Neuronal stem cell (in vitro differentiated cells): Measurements from ENCODE around the gene MYO16.

Experiments
- DNase-seq: peaks from one replicate; pipeline ENCODE4 v3.0.0-alpha.2; 2013; ENCODE audit warnings: low spot score
- H2AFZ ChIP-seq: one replicate; pipeline ENCODE4 v1.6.1; 2013; ENCODE audit warnings: mild to moderate bottlenecking, low read length, inconsistent platforms
- H2AK5ac ChIP-seq: 2 replicates; pipeline ENCODE4 v1.6.1; 2013; ENCODE audit warnings: low read depth, mild to moderate bottlenecking, inconsistent platforms, low read length, moderate library complexity, mixed read lengths
- H2BK120ac ChIP-seq: 2 replicates; pipeline ENCODE4 v1.6.1; 2013; ENCODE audit warnings: low read depth, mild to moderate bottlenecking, inconsistent platforms, low read length, moderate library complexity, mixed read lengths
- H2BK12ac ChIP-seq: one replicate; pipeline ENCODE4 v1.6.1; 2013; ENCODE audit warnings: low read length, inconsistent platforms
- H2BK15ac ChIP-seq: 2 replicates; pipeline ENCODE4 v1.6.1; 2013; ENCODE audit warnings: mild to moderate bottlenecking, low read length, inconsistent platforms, mixed read lengths
- H2BK5ac ChIP-seq: one replicate; pipeline ENCODE4 v1.6.1; 2013; ENCODE audit warnings: inconsistent platforms, mild to moderate bottlenecking, low read length, moderate library complexity
- H3K14ac ChIP-seq: one replicate; pipeline ENCODE4 v1.6.1; 2013; ENCODE audit warnings: low read length, inconsistent platforms
- H3K18ac ChIP-seq: 2 replicates; pipeline ENCODE4 v1.6.1; 2013; ENCODE audit warnings: low read length, inconsistent platforms
- H3K23ac ChIP-seq: 2 replicates; pipeline ENCODE4 v1.6.1; 2013; ENCODE audit warnings: low read depth, mild to moderate bottlenecking, mixed read lengths, low read length, inconsistent platforms; ENCODE audit not compliant: poor library complexity
- H3K27ac ChIP-seq: replicated peaks from 3 replicates; pipeline ENCODE4 v1.5.1; 2013; ENCODE audit warnings: low read length, inconsistent platforms
- H3K27me3 ChIP-seq, 3 experiments: 2 replicates each; pipeline ENCODE4 v1.6.1; 2013; ENCODE audit warnings: low read length in 3 of 3, mild to moderate bottlenecking in 2 of 3, inconsistent platforms in 1 of 3, low read depth in 1 of 3, mixed read lengths in 1 of 3, moderate library complexity in 1 of 3; ENCODE audit not compliant: control insufficient read depth in 3 of 3, insufficient read depth in 3 of 3
- H3K36me3 ChIP-seq, 2 donors: replicated peaks in 1 of 2; 2 replicates each; pipeline ENCODE4 v1.6.1; 2013; ENCODE audit warnings: low read length in 2 of 2; ENCODE audit not compliant: control insufficient read depth in 2 of 2, insufficient read depth in 2 of 2
- H3K4ac ChIP-seq: 2 replicates; pipeline ENCODE4 v1.6.1; 2013; ENCODE audit warnings: inconsistent platforms, mild to moderate bottlenecking, low read length, moderate library complexity
- H3K4me1 ChIP-seq, 2 donors: 1 replicate in 1 of 2; 2 replicates in 1 of 2; pipeline ENCODE4 v1.6.1; 2013; ENCODE audit warnings: low read length in 2 of 2, low read depth in 1 of 2; ENCODE audit not compliant: control insufficient read depth in 2 of 2, insufficient read depth in 1 of 2
- H3K4me2 ChIP-seq: one replicate; pipeline ENCODE4 v1.6.1; 2013; ENCODE audit warnings: mild to moderate bottlenecking, low read length, inconsistent platforms; ENCODE audit not compliant: insufficient read depth, poor library complexity, severe bottlenecking
- H3K4me3 ChIP-seq, 2 donors: 2 replicates each; pipeline ENCODE4 v1.5.1; 2013; ENCODE audit warnings: low read length in 2 of 2, mild to moderate bottlenecking in 2 of 2, inconsistent platforms in 1 of 2, moderate library complexity in 1 of 2
- H3K79me1 ChIP-seq: one replicate; pipeline ENCODE4 v1.6.1; 2013; ENCODE audit warnings: low read depth, mild to moderate bottlenecking, inconsistent platforms, low read length, moderate library complexity
- H3K9ac ChIP-seq: one replicate; pipeline ENCODE4 v1.6.1; 2013; ENCODE audit warnings: mild to moderate bottlenecking, low read depth, low read length, inconsistent platforms; ENCODE audit not compliant: poor library complexity
- H3K9me3 ChIP-seq, 2 donors: replicated peaks in 1 of 2; 2 replicates each; pipeline versions ENCODE3 to v1.6.1; 2013; ENCODE audit warnings: low read length in 2 of 2, mild to moderate bottlenecking in 2 of 2, inconsistent platforms in 1 of 2, low read depth in 1 of 2, mixed read lengths in 1 of 2, moderate library complexity in 1 of 2; ENCODE audit not compliant: control insufficient read depth in 2 of 2, insufficient read depth in 1 of 2
- H4K8ac ChIP-seq: one replicate; pipeline ENCODE4 v1.6.1; 2013; ENCODE audit warnings: low read depth, mild to moderate bottlenecking, inconsistent platforms, low read length, moderate library complexity
- H4K91ac ChIP-seq: one replicate; pipeline ENCODE4 v1.6.1; 2013; ENCODE audit warnings: low read length, low read depth, mild to moderate bottlenecking, inconsistent platforms; ENCODE audit not compliant: poor library complexity
- WGBS, 2 donors: extraction: QIAGEN DNeasy Blood & Tissue Kit; methylation state at CpG; one replicate each; pipeline ENCODE4 v1.1.7; 2013; ENCODE audit warnings: missing lambda C conversion rate in 2 of 2, mixed read lengths in 1 of 2; ENCODE audit not compliant: insufficient read length in 2 of 2, insufficient replicate concordance in 1 of 2; ENCODE audit errors: extremely low coverage in 2 of 2; 5-methylcytosine and 5-hydroxymethylcytosine counted together

The MYO16 gene

DNA sequence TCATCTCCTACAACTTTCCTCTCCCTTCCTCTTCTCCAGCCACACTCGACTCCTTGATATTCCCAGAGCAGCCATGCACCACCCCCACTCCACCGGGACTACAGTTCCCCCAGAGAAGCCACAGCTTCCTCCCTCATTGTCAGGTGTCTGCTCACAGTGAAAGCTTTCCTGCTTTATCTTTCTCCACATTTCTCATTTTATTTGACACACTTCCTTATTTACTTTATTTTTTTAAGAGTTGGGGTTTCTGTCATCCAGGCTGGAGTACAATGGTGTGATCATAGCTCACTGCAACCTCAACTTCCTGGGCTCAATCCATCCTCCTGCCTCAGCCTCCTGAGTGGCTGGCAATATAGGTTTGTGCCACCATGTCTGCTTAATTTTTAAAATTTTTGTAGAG is 464.6 kb downstream of the MYO16 start:
- H2AK5ac ChIP-seq = no peak overlapping the region
- no peak overlapping the region for H4K91ac ChIP-seq

DNA sequence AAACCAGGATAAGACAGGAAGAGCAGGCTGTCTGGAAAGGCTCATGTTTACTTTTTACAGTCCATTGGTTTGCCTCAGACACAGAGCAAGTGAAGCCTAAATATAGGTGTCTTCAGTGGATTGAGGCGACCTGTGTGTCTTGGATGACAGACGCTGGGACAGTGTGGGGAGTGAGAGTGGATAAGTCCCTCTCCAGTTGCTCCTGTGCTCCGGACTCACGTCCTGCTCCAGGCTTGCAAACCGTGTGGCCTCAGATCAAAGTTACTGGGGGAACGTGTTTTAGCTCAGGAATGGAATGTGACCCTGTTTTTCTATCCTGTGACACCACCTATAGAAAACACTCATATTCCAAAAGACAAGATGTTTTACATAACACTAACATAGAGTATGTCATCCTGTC is 465.7 kb downstream of the MYO16 start:
- no peak for DNase-seq
- Histone ChIP-seq H3K27ac (no peak overlapping the region), H3K18ac (no peak overlapping the region), H2BK5ac (no peak overlapping the region), H3K4me1 (peaks cover 0 to 3% of the 10 kb centered on the region in 2 donors), H2BK120ac (no peak overlapping the region), H2BK12ac (no peak overlapping the region), H3K4me2 (no peak overlapping the region), H3K4ac (no peak overlapping the region), H3K14ac (no peak overlapping the region), H3K4me3 (no peak overlapping the region), H3K27me3 (no peaks in the 10 kb centered on the region), H3K79me1 (no peaks in the 10 kb centered on the region), H3K36me3 (no peaks in the 10 kb centered on the region), H3K9me3 (no peaks in the 10 kb centered on the region), H2AFZ (no peak overlapping the region), H2BK15ac (no peak overlapping the region), H3K9ac (no peak overlapping the region), H4K91ac (no peak overlapping the region), H2AK5ac (no peak overlapping the region), H3K23ac (no peak overlapping the region), H4K8ac (no peak overlapping the region)
- WGBS, 2 donors = no CpG with 5 or more reads among the region's 6 CpGs

More for the DNA sequence above, 464.6 kb downstream of the MYO16 start:
- H4K8ac ChIP-seq = no peak overlapping the region
- no peak overlapping the region for H2BK15ac ChIP-seq
- H3K23ac ChIP-seq = no peak overlapping the region
- H3K4ac ChIP-seq = no peak overlapping the region
- no peaks in the 10 kb centered on the region for H3K9me3 ChIP-seq
- H3K14ac ChIP-seq = no peak overlapping the region
- no peak overlapping the region for H3K27ac ChIP-seq
- H2BK120ac ChIP-seq = no peak overlapping the region
- H3K79me1 ChIP-seq = no peaks in the 10 kb centered on the region
- H2BK5ac ChIP-seq = no peak overlapping the region
- no peaks in the 10 kb centered on the region for H3K27me3 ChIP-seq
- DNase-seq = no peak
- 100% methylated on average over 1 of the region's 2 CpGs; no CpG with 5 or more reads in 1 of the 2 donors for WGBS, 2 donors
- no peak overlapping the region for H2AFZ ChIP-seq
- H3K4me1 ChIP-seq = peaks cover 0 to 3% of the 10 kb centered on the region in 2 donors
- no peaks in the 10 kb centered on the region for H3K36me3 ChIP-seq
- H3K4me2 ChIP-seq = no peak overlapping the region
- H3K4me3 ChIP-seq = no peak overlapping the region
- H3K9ac ChIP-seq = no peak overlapping the region
- H3K18ac ChIP-seq = no peak overlapping the region
- H2BK12ac ChIP-seq = no peak overlapping the region

DNA sequence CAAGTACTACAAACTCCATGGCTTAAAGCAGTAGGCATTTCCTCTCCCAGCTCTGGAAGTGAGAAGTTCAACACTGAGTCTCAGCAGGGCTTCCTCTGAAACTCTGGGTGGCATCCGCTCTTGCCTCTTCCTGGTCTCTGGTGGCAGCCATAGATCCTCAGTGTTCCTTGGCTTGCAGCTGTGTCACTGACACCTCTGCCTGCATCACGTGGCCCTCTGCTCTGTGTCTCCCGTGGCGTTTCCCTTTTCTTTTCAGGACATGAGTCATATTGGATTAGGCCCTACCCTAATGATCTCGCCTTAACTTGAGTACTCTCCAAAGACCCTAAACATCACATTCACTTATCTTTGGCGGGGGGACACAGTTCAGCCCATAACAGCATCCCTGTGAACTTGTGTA is 466.7 kb downstream of the MYO16 start:
- no CpG with 5 or more reads among the region's 6 CpGs for WGBS, 2 donors

DNA sequence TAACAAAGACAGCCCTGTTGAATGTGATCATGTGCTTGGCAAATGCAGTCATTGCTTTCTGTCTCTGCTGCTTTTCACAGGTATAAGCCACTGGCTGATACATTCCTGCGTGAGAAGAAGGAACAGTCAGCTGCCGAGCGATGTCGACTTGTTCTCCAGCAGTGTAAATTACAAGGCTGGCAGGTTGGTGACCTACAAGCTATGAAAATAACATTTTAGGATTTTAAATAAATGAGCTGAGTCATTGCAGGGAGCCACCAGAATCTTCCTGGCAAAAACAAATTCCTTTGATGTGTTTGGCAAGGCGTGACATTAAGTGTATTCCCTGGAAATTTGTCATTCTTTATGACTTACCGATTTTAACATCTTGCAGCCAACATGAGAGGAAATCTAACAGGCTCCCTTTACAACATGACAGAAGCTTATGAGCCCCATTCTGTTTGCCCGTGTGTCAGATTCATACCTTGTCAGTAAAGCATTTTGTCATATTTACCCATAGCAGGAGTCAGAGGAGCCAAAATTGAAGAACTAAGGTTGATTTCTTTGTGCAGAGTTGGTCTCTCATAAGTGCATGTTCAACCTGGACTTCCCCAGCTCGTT is 471.4 kb downstream of the MYO16 start:
- Histone ChIP-seq H2AK5ac (no peak overlapping the region), H4K8ac (no peak overlapping the region), H3K9me3 (no peaks in the 10 kb centered on the region), H3K27ac (no peak overlapping the region), H2BK15ac (no peak overlapping the region), H3K23ac (no peak overlapping the region), H3K4ac (no peak overlapping the region), H3K14ac (no peak overlapping the region), H2BK5ac (no peak overlapping the region), H2BK12ac (no peak overlapping the region), H3K79me1 (no peaks in the 10 kb centered on the region), H3K27me3 (no peaks in the 10 kb centered on the region), H3K18ac (no peak overlapping the region), H3K4me3 (no peak overlapping the region), H2AFZ (no peak overlapping the region), H3K36me3 (no peaks in the 10 kb centered on the region), H3K9ac (no peak overlapping the region), H3K4me2 (no peak overlapping the region), H4K91ac (no peak overlapping the region), H2BK120ac (no peak overlapping the region), H3K4me1 (peaks cover 0 to 2% of the 10 kb centered on the region in 2 donors)
- no peak for DNase-seq
- WGBS, 2 donors = no CpG with 5 or more reads among the region's 8 CpGs

More for the DNA sequence above, 466.7 kb downstream of the MYO16 start:
- H3K23ac ChIP-seq = no peak overlapping the region
- no peak overlapping the region for H2AFZ ChIP-seq
- no peak overlapping the region for H2BK5ac ChIP-seq
- H3K79me1 ChIP-seq = no peaks in the 10 kb centered on the region
- H3K36me3 ChIP-seq = no peaks in the 10 kb centered on the region
- H3K27me3 ChIP-seq = no peaks in the 10 kb centered on the region
- DNase-seq = no peak
- no peak overlapping the region for H3K4ac ChIP-seq
- H2BK120ac ChIP-seq = no peak overlapping the region
- H3K9ac ChIP-seq = no peak overlapping the region
- H3K9me3 ChIP-seq = no peaks in the 10 kb centered on the region
- no peak overlapping the region for H3K18ac ChIP-seq
- H2AK5ac ChIP-seq = no peak overlapping the region
- no peak overlapping the region for H3K27ac ChIP-seq
- no peak overlapping the region for H2BK15ac ChIP-seq
- H2BK12ac ChIP-seq = no peak overlapping the region
- H4K91ac ChIP-seq = no peak overlapping the region
- H4K8ac ChIP-seq = no peak overlapping the region
- peak overlapping the region in 1 of 2 donors; percentile 28 for H3K4me3 ChIP-seq
- no peak overlapping the region for H3K4me2 ChIP-seq
- H3K14ac ChIP-seq = no peak overlapping the region
- no peaks in the 10 kb centered on the region for H3K4me1 ChIP-seq
